MM.1S (cell line): ENCODE results near the gene KLK13.

Source experiments
- DNase-seq: peaks from one replicate; pipeline ENCODE4 v3.0.0-alpha.2; 2015
- H2AFZ ChIP-seq: fragments of 300-600 bp; sonication (generic); 2 replicates; pipeline ENCODE4 v1.6.0; 2016; ENCODE audit warnings: antibody characterized with exemption, low read length
- H3F3A ChIP-seq: fragments of 300-600 bp; sonication (generic); 2 replicates; pipeline ENCODE4 v1.6.1; 2016; ENCODE audit warnings: mild to moderate bottlenecking, antibody characterized with exemption, low read length, moderate library complexity, mixed read lengths; ENCODE audit not compliant: insufficient read depth
- H3K27ac ChIP-seq: fragments of 300-600 bp; sonication (generic); 2 replicates; pipeline ENCODE4 v1.5.1; 2016; ENCODE audit warnings: mild to moderate bottlenecking, low read length
- H3K27me3 ChIP-seq: fragments of 300-600 bp; sonication (generic); replicated peaks from 2 replicates; pipeline ENCODE4 v1.6.0; 2016; ENCODE audit warnings: low read length; ENCODE audit not compliant: insufficient read depth
- H3K36me3 ChIP-seq: fragments of 300-600 bp; sonication (generic); replicated peaks from 2 replicates; pipeline ENCODE4 v1.6.1; 2016; ENCODE audit warnings: mild to moderate bottlenecking, low read length, mixed read lengths; ENCODE audit not compliant: insufficient read depth
- H3K4me1 ChIP-seq: fragments of 300-600 bp; sonication (generic); 2 replicates; pipeline ENCODE4 v1.6.1; 2016; ENCODE audit warnings: low read length, mixed read lengths
- H3K4me2 ChIP-seq: fragments of 300-600 bp; sonication (generic); 2 replicates; pipeline ENCODE4 v1.6.0; 2016; ENCODE audit warnings: low read depth, low read length
- H3K4me3 ChIP-seq: fragments of 300-600 bp; sonication (generic); 2 replicates; pipeline ENCODE4 v1.5.1; 2016; ENCODE audit warnings: low read length, mixed read lengths
- H3K79me2 ChIP-seq: fragments of 300-600 bp; sonication (generic); 2 replicates; pipeline ENCODE4 v1.6.1; 2016; ENCODE audit warnings: mixed run types, low read length, mixed read lengths
- H3K9ac ChIP-seq: fragments of 300-600 bp; sonication (generic); 2 replicates; pipeline ENCODE4 v1.6.1; 2016; ENCODE audit warnings: low read length, mixed read lengths
- H3K9me2 ChIP-seq: fragments of 300-600 bp; sonication (generic); replicated peaks from 2 replicates; pipeline ENCODE4 v1.6.1; 2016; ENCODE audit warnings: mild to moderate bottlenecking, low read length, mixed read lengths; ENCODE audit not compliant: insufficient read depth
- H3K9me3 ChIP-seq: fragments of 300-600 bp; sonication (generic); replicated peaks from 2 replicates; pipeline ENCODE4 v1.6.1; 2016; ENCODE audit warnings: mild to moderate bottlenecking, low read length, mixed read lengths; ENCODE audit not compliant: insufficient read depth
- H4K20me1 ChIP-seq: fragments of 300-600 bp; sonication (generic); 2 replicates; pipeline ENCODE4 v1.6.1; 2016; ENCODE audit warnings: mild to moderate bottlenecking, low read length, moderate library complexity, mixed read lengths; ENCODE audit not compliant: insufficient read depth
- EZH2 ChIP-seq: fragments of 300-600 bp; sonication (generic); optimal IDR thresholded peaks from 2 replicates; pipeline ENCODE3; 2017; ENCODE audit warnings: low read depth, mild to moderate bottlenecking, antibody characterized with exemption, low read length, mixed read lengths
- EZH2phosphoT487 ChIP-seq: fragments of 300-600 bp; sonication (generic); IDR thresholded peaks from 2 replicates; pipeline ENCODE4 v1.6.1; 2018; ENCODE audit warnings: antibody characterized with exemption, low read length
- TF ChIP-seq, protein P1 (sequence below): fragments of 300-600 bp; sonication (generic); IDR thresholded peaks from 2 replicates; pipeline ENCODE4 v1.5.1; 2016; ENCODE audit warnings: antibody characterized with exemption, low read length, mixed read lengths

Gene KLK13

DNA sequence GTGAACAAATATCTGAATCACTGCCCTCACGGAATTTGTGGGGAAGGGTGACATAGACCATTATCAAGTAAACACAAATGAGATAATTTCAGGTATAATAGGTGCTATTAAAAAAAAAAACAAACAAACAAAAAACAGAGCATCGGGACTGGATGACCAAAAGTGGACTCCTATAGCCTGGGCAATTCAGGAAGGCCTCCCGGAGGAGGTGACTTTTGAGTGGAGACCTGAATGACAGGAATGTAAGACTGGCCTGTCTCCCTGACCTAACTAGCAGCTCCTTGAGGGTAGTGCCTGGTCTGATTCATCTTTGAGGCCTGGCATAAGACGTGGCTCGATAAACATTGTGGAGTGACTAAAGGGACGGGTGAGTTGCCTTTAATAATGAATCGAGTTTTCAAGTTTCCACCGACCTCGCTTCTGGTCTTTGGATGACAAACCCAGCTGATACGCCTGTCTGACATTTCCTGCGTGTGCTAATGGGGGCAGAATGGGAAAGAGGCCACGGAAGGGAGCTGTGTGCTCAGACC lies 52.2 kb downstream of the KLK13 start:
- TF ChIP-seq, protein P1, sequence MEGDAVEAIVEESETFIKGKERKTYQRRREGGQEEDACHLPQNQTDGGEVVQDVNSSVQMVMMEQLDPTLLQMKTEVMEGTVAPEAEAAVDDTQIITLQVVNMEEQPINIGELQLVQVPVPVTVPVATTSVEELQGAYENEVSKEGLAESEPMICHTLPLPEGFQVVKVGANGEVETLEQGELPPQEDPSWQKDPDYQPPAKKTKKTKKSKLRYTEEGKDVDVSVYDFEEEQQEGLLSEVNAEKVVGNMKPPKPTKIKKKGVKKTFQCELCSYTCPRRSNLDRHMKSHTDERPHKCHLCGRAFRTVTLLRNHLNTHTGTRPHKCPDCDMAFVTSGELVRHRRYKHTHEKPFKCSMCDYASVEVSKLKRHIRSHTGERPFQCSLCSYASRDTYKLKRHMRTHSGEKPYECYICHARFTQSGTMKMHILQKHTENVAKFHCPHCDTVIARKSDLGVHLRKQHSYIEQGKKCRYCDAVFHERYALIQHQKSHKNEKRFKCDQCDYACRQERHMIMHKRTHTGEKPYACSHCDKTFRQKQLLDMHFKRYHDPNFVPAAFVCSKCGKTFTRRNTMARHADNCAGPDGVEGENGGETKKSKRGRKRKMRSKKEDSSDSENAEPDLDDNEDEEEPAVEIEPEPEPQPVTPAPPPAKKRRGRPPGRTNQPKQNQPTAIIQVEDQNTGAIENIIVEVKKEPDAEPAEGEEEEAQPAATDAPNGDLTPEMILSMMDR: no peak
- TF ChIP-seq EZH2phosphoT487: no peak
- no peak for TF ChIP-seq EZH2
- DNase-seq: no peak
- no peaks in the 10 kb centered on the region for H3K79me2 ChIP-seq
- H3K4me3 ChIP-seq: no peak overlapping the region
- H3K9ac ChIP-seq: no peak overlapping the region
- no peaks in the 10 kb centered on the region for H3K36me3 ChIP-seq
- no peak overlapping the region for H3K27ac ChIP-seq
- H2AFZ ChIP-seq: no peak overlapping the region
- H3K9me3 ChIP-seq: no peaks in the 10 kb centered on the region
- H4K20me1 ChIP-seq: no peaks in the 10 kb centered on the region
- H3K4me1 ChIP-seq: no peaks in the 10 kb centered on the region
- no peaks in the 10 kb centered on the region for H3F3A ChIP-seq
- H3K27me3 ChIP-seq: no peaks in the 10 kb centered on the region; the same call in 1 of the 2 replicates
- no peak overlapping the region for H3K4me2 ChIP-seq
- no peaks in the 10 kb centered on the region for H3K9me2 ChIP-seq

DNA sequence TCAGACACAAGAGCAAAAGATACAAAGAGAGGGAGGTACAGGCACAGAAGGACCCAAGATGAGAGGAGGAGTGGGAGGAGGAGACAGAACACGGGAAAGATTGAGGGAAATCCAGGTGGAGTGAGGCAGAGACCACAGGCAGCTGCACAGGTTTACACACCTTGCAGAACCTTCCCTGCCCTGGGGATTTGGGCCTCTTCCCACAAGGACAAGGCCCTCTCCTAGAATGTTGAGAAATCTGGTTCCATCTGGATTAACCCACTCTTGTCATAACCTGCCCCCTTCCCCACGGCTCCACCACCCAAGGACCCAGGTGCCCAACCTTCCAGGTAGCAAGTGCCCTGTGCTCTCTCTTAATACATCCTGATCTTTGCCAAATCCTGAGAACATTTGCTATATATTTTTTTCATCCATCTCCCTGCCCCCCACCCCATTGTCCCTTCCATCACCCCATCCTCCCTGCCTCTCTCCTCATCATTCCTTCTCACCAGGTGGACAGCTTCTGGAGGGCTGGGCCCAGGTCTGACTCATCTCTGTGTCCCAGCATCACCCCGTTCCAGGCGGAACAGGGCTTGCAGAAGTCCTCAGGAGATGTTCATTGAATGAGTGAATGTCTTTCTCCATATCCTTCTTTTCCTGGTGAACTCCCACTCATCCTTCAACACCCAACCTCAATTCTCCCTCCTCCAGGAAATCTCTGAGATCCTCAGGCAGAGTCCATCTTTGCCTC lies 54.7 kb downstream of the KLK13 start:
- no peak overlapping the region for H3K4me2 ChIP-seq
- no peaks in the 10 kb centered on the region for H3F3A ChIP-seq
- H3K36me3 ChIP-seq: no peaks in the 10 kb centered on the region
- H3K9me3 ChIP-seq: no peaks in the 10 kb centered on the region
- H3K27ac ChIP-seq: no peak overlapping the region
- no peak for DNase-seq
- no peak overlapping the region for H3K4me3 ChIP-seq
- TF ChIP-seq EZH2 (no peak), EZH2phosphoT487 (no peak)
- TF ChIP-seq, protein P1: no peak
- H2AFZ ChIP-seq: no peak overlapping the region
- H4K20me1 ChIP-seq: no peaks in the 10 kb centered on the region
- no peaks in the 10 kb centered on the region for H3K9me2 ChIP-seq
- H3K4me1 ChIP-seq: no peaks in the 10 kb centered on the region
- no peak overlapping the region for H3K9ac ChIP-seq
- H3K27me3 ChIP-seq: peaks cover 3% of the 10 kb centered on the region; the same call in 1 of the 2 replicates
- no peaks in the 10 kb centered on the region for H3K79me2 ChIP-seq

DNA sequence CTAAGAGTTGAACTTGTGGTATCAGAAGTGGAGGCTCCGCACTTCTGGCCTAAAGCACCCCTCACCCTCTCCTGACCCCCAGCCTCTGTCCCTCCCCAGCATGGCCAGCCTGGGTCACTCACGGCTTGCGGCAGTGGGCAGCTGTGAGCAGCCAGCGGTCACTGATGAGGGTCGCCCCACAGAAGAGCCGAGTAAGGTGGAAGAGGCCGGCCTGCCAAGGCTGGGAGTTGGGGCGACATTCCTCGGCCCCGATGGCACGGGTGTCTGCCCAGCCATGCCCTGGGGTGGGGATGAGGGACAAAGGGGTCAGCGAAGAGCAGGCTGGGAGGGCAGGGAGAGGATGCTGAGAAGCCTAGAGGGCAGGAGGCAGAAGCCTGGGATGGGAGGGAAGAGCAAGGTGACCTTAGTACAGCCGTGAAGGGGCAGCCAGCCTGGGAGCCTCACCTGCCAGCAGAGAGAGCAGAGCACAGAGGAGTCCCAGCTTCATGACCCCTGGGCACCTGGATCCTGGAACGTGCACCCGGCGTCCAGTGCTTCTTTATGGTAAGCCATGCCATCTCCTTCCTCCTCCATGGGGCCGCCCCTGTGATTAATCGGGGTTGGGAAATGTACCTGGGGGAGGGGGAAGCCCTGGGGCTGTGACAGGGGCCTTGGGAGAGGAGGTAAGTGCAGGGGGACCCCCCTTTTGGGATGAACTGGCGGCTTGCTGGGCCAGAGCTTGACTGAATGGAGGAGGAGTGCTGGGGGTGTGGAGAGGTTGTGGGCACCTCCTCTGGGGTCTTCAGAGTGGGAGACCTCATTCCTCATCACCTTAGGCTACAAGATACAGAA lies 55.6 kb downstream of the KLK13 start:
- Histone ChIP-seq H3K9me3 (no peaks in the 10 kb centered on the region), H3K27ac (no peak overlapping the region), H3K27me3 (peaks cover 3% of the 10 kb centered on the region; the same call in 1 of the 2 replicates), H3K9ac (no peak overlapping the region), H3K4me3 (no peak overlapping the region), H2AFZ (no peak overlapping the region), H3K36me3 (no peaks in the 10 kb centered on the region), H3K4me2 (no peak overlapping the region), H3K79me2 (no peaks in the 10 kb centered on the region), H4K20me1 (no peaks in the 10 kb centered on the region), H3K4me1 (no peaks in the 10 kb centered on the region), H3F3A (no peaks in the 10 kb centered on the region), H3K9me2 (no peaks in the 10 kb centered on the region)
- TF ChIP-seq EZH2phosphoT487 (no peak), EZH2 (no peak)
- TF ChIP-seq, protein P1: no peak
- no peak for DNase-seq
